CD4-positive, alpha-beta memory T cell (primary cell): Measurements from ENCODE around the gene ADAM11. TPM values are rescaled to one million over a fixed set of nuclear protein-coding genes. Genes with fewer than 3 reads are reported as not detected.

Experiments used
- CTCF ChIA-PET: fragments of 350-600 bp; sonication (Branson Sonifier 250); formaldehyde crosslinking; loops from one replicate; lab custom pipeline; 2021; ENCODE audit warnings: inconsistent platforms; ENCODE audit not compliant: partially characterized antibody; lab: Charles Lee
- POLR2A ChIA-PET: fragments of 350-600 bp; sonication (Branson Sonifier 250); formaldehyde crosslinking; loops from one replicate; lab custom pipeline; 2021; ENCODE audit not compliant: partially characterized antibody; lab: Charles Lee
- DNase-seq, 5 donors: peaks; one replicate each; pipeline versions ENCODE4 v3.0.0 to v3.0.0-alpha.2; 2020 to 2022; ENCODE audit warnings: mixed read lengths in 1 of 5
- H3K27ac ChIP-seq: one replicate; pipeline ENCODE4 v1.7.0; 2013; ENCODE audit warnings: low read depth, low read length
- H3K27me3 ChIP-seq: 2 replicates; pipeline ENCODE4 v1.7.0; 2013; ENCODE audit warnings: mild to moderate bottlenecking, low read length, moderate library complexity; ENCODE audit not compliant: insufficient read depth
- H3K36me3 ChIP-seq: 2 replicates; pipeline ENCODE4 v1.7.0; 2013; ENCODE audit warnings: mild to moderate bottlenecking, low read length, moderate library complexity; ENCODE audit not compliant: insufficient read depth
- H3K4me1 ChIP-seq: 2 replicates; pipeline ENCODE4 v1.7.0; 2013; ENCODE audit warnings: mild to moderate bottlenecking, low read length, moderate library complexity; ENCODE audit not compliant: insufficient read depth
- H3K4me3 ChIP-seq, 2 donors: one replicate each; pipeline ENCODE4 v1.7.0; 2013; ENCODE audit warnings: low read length in 2 of 2, mild to moderate bottlenecking in 1 of 2
- H3K9me3 ChIP-seq, 2 donors: one replicate each; pipeline ENCODE4 v1.7.0; 2013; ENCODE audit warnings: low read length in 2 of 2, control low read depth in 1 of 2; ENCODE audit not compliant: control insufficient read depth in 1 of 2
- H3K27ac Mint-ChIP-seq, 7 donors: one replicate each; pipeline ENCODE4 v1.8.0; 2020 to 2021; ENCODE audit warnings: mixed read lengths in 7 of 7, mild to moderate bottlenecking in 6 of 7, inconsistent platforms in 3 of 7, moderate library complexity in 3 of 7
- H3K27me3 Mint-ChIP-seq, 2 donors: one replicate each; pipeline ENCODE4 v1.8.0; 2020 to 2021; ENCODE audit warnings: mixed read lengths in 2 of 2
- H3K36me3 Mint-ChIP-seq, 2 donors: one replicate each; pipeline ENCODE4 v1.8.0; 2020 to 2021; ENCODE audit warnings: mixed read lengths in 2 of 2, inconsistent platforms in 1 of 2, mild to moderate bottlenecking in 1 of 2
- H3K4me1 Mint-ChIP-seq, 4 donors: one replicate each; pipeline ENCODE4 v1.8.0; 2020 to 2021; ENCODE audit warnings: mixed read lengths in 4 of 4, mild to moderate bottlenecking in 1 of 4
- H3K4me3 Mint-ChIP-seq, 8 donors: one replicate each; pipeline ENCODE4 v1.8.0; 2020 to 2021; ENCODE audit warnings: mixed read lengths in 8 of 8, mild to moderate bottlenecking in 7 of 8, moderate library complexity in 6 of 8, inconsistent platforms in 3 of 8
- H3K9me3 Mint-ChIP-seq, 8 donors: one replicate each; pipeline ENCODE4 v1.8.0; 2020 to 2021; ENCODE audit warnings: mixed read lengths in 8 of 8, mild to moderate bottlenecking in 5 of 8, inconsistent platforms in 3 of 8, moderate library complexity in 1 of 8
- intact Hi-C: fragments of 100-400 bp; cut with micrococcal nuclease; formaldehyde crosslinking; loops from one replicate; pipeline ENCODE4 v1.15.1; 2023
- polyA plus RNA-seq, 2 donors: library from polyadenylated mRNA; unstranded; fragments of 300-500 nt; fragmentation: Illumina TruSeq; gene quantifications; one replicate each; pipeline ENCODE4 v1.2.3, GENCODE V29; 2021
- total RNA-seq, 2 experiments: library from RNA; stranded (reverse); gene quantifications; one replicate each; pipeline ENCODE4 v1.2.3, GENCODE V29; 2021

The ADAM11 gene
- total and polyA plus RNA-seq, 4 experiments from 2014 or later: 0.03 to 0.90 (median 0.40) TPM

DNA sequence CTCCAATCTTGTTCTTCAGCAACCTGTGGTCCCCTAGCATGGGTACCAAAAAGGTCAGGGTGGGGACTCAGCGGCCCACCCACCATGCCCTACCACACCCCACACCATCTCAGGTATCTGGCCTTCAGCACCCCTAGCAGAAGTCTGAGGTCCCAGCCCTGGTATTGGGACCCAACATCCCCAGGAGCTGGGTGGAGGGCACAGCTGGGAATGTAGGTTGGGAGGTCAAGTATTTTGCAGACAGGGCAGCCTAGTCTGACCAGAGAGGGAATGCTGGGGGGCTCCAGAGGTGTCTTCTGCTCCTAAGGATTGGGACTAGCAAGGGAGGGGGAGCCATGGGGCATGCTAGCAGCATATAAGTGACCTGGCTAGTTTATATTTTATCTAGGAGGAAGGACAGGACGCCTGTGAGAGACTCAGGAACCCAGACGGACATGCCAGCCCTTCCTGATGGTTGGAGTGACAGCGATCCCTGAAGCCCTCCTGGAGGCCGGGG, 822 bp upstream of the ADAM11 start:
- H3K4me1 Mint-ChIP-seq: peaks cover 0 to 4% (median 0%) of the 10 kb centered on the region in 4 donors
- no peaks in the 10 kb centered on the region for H3K36me3 Mint-ChIP-seq
- intact Hi-C loops: no loop called here
- no peaks in the 10 kb centered on the region for H3K9me3 ChIP-seq
- peaks cover 9% of the 10 kb centered on the region for H3K27me3 ChIP-seq
- no peak overlapping the region for H3K4me3 ChIP-seq
- H3K9me3 Mint-ChIP-seq: no peaks in the 10 kb centered on the region
- peak overlapping the region in 7 of 8 donors; percentile 45 to 74 (median 68) for H3K4me3 Mint-ChIP-seq
- no peak overlapping the region for H3K27ac ChIP-seq
- POLR2A ChIA-PET: no interaction called here
- H3K4me1 ChIP-seq: peaks cover 5% of the 10 kb centered on the region
- DNase-seq: no peak
- no peaks in the 10 kb centered on the region for H3K36me3 ChIP-seq
- CTCF ChIA-PET: no interaction called here
- no peak overlapping the region for H3K27ac Mint-ChIP-seq
- H3K27me3 Mint-ChIP-seq: peaks cover 13 to 29% of the 10 kb centered on the region in 2 donors

DNA sequence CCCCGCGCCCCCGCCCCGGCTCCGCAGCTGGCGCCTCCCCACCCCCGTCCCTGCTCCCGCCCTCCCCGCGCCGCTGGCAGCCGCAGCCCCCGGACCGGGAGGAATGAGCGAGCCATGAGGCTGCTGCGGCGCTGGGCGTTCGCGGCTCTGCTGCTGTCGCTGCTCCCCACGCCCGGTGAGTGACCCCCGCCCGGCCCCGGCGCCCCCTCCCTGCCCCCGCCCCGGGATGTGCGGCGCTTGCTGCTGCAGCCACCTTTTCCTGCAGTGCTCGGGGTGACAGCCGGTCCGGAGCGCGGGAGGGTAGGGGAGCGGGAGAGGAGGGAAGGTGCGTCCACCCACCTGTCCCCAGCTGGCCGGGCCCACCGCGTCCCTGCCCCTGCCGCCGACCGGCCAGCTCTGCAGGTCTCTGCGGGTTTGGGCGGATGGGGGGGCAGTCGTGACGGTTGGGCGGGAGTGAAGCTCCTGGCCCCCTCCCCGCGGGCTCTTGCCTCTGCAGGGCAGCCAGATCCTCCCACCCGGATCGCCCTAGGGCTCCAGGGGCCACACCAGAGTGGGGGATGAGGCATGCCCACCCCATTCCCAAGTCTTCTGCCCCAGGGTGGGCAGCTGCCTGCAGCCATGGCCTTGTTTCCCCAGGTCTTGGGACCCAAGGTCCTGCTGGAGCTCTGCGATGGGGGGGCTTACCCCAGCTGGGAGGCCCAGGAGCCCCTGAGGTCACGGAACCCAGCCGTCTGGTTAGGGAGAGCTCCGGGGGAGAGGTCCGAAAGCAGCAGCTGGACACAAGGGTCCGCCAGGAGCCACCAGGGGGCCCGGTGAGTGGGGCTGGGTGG, 513 bp downstream of the ADAM11 start:
- H3K36me3 ChIP-seq: no peaks in the 10 kb centered on the region
- no peaks in the 10 kb centered on the region for H3K36me3 Mint-ChIP-seq
- ChIA-PET CTCF (interaction anchor here (0.9 kb wide), 1 partner anchor 106 kb away, joined by 3 read pairs; no protein-coding TSS in a partner anchor), POLR2A (no interaction called here)
- peaks cover 9% of the 10 kb centered on the region for H3K27me3 ChIP-seq
- peaks cover 0 to 4% (median 0%) of the 10 kb centered on the region in 4 donors for H3K4me1 Mint-ChIP-seq
- no peak overlapping the region for H3K27ac Mint-ChIP-seq
- H3K27me3 Mint-ChIP-seq: peaks cover 14 to 31% of the 10 kb centered on the region in 2 donors
- H3K4me3 ChIP-seq: no peak overlapping the region
- no peak overlapping the region for H3K27ac ChIP-seq
- H3K9me3 ChIP-seq: no peaks in the 10 kb centered on the region
- DNase-seq: no peak
- intact Hi-C loops: no loop called here
- peak overlapping the region in 1 of 8 donors; percentile 34 for H3K4me3 Mint-ChIP-seq
- H3K4me1 ChIP-seq: peaks cover 5% of the 10 kb centered on the region
- no peaks in the 10 kb centered on the region for H3K9me3 Mint-ChIP-seq

DNA sequence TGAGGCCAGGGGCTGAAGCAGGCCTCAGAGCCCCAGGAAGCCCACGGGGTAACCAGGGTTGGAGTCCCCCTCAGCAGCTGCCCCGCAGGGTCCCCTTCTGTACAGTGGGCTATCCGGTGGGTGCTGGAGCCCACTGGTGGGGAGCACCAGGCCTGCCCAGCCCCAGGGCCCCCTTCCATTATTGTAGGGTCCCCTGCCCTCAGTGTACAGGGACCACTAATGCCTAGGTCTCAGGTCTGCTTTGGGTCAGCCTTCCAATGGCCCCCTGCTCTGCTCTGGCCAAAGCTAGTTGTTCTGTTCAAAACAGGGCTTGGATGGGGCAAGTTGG, 1.1 kb downstream of the ADAM11 start:
- ChIA-PET CTCF (interaction anchor here (0.9 kb wide), 1 partner anchor 105 kb away, joined by 3 read pairs; no protein-coding TSS in a partner anchor), POLR2A (no interaction called here)
- Histone ChIP-seq H3K9me3 (no peaks in the 10 kb centered on the region), H3K4me1 (peaks cover 5% of the 10 kb centered on the region), H3K36me3 (no peaks in the 10 kb centered on the region), H3K27ac (no peak overlapping the region), H3K27me3 (peaks cover 9% of the 10 kb centered on the region), H3K4me3 (no peak overlapping the region)
- Mint-ChIP-seq H3K4me3 (no peak overlapping the region), H3K27me3 (peaks cover 14 to 31% of the 10 kb centered on the region in 2 donors), H3K27ac (no peak overlapping the region), H3K4me1 (peaks cover 0 to 4% (median 0%) of the 10 kb centered on the region in 4 donors), H3K9me3 (no peaks in the 10 kb centered on the region), H3K36me3 (no peaks in the 10 kb centered on the region)
- no peak for DNase-seq
- intact Hi-C loops: loop anchor here (10.0 kb wide), 1 partner anchor 1145 kb away; no protein-coding TSS in a partner anchor

DNA sequence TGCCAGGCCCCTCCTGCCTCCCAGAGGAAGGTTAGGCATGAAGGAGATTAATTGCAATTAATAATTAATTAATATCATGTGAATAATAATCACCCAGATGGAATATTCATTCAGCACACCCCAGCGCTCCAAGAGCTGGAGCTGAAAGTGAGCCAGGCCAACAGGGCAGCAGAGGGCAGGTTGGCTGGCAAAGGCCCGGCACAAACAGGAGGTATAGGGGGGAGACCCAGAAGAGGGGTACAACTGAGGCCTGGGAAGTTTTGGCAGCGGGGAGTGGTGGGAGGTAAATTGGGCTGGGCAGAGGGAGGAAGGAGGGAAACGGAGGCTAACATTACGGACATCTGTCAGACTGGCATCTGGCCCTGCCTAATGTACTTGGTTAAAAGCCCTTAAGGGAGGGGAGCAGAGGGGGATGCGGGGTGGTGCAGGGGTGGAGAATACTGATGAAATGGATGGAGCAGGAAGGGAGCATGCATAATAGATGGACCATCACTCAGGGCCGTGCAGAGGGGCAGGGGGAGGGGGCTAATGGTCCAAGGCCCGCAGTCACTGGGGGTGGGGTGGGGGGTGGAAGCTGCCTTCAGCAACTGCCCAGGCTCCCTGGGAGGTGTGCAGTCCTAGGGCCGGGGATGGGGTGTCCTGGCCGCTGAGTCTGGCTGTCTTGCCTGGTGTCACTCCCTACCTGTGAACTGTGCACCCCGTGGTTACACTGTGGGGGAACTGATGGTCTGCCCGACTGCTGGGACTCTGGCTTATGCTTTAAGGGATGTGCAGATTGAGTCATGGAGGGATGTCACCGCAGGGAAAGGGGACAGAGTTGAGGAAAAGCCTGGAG, 1.9 kb downstream of the ADAM11 start:
- H3K4me3 Mint-ChIP-seq: peak overlapping the region in 4 of 8 donors; percentile 7 to 49 (median 36)
- no peaks in the 10 kb centered on the region for H3K36me3 Mint-ChIP-seq
- peaks cover 14 to 31% of the 10 kb centered on the region in 2 donors for H3K27me3 Mint-ChIP-seq
- DNase-seq: no peak
- no peak overlapping the region for H3K4me3 ChIP-seq
- H3K27me3 ChIP-seq: peaks cover 9% of the 10 kb centered on the region
- H3K9me3 Mint-ChIP-seq: no peaks in the 10 kb centered on the region
- POLR2A ChIA-PET: no interaction called here
- no peaks in the 10 kb centered on the region for H3K9me3 ChIP-seq
- intact Hi-C loops: loop anchor here (10.0 kb wide), 1 partner anchor 1146 kb away; no protein-coding TSS in a partner anchor
- no peaks in the 10 kb centered on the region for H3K36me3 ChIP-seq
- H3K27ac ChIP-seq: no peak overlapping the region
- H3K27ac Mint-ChIP-seq: no peak overlapping the region
- H3K4me1 Mint-ChIP-seq: peaks cover 0 to 4% (median 0%) of the 10 kb centered on the region in 4 donors
- H3K4me1 ChIP-seq: peaks cover 5% of the 10 kb centered on the region
- CTCF ChIA-PET: interaction anchor here (0.9 kb wide), 1 partner anchor 104 kb away, joined by 3 read pairs; no protein-coding TSS in a partner anchor

DNA sequence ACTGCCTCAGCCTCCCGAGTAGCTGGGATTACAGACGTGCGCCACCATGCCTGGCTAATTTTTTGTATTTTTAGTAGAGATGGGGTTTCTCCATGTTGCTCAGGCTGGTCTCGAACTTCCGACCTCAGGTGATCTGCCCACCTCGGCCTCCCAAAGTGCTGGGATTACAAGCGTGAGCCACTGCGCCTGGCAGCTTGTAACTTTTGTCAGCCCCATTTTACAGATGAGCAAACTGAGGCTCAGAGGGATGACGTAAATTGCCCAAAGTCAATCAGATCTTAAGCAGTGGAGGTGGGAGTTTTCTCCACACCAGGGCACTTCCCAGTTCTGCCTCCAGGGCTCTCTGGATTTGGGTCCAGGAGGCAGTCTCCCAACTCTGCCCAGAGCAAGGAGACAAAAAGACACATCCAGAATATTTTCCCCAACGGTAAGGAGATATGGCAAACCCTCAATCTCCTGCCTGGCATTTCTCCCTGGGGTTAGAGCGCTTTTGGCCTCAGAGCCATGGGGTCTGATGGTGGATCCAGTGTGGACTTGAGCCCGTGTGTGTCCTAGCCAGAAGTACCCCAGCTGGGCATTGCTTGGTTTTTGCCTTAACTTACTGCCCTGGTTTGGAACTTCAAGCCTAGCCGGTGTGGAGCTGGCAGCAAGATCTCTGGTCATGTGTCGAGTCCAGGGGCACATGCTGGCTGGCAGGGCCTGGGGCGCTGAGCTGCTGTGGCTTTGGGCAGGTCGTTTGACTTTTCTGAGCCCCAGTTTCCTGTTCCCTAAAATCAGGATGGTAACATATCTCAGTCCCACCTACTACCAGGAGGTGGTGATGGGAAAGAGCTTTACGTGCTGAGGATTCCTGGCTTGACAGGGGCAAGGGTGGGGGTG, 3.4 kb downstream of the ADAM11 start:
- no peaks in the 10 kb centered on the region for H3K9me3 Mint-ChIP-seq
- Histone ChIP-seq H3K4me3 (no peak overlapping the region), H3K27me3 (peaks cover 9% of the 10 kb centered on the region), H3K36me3 (no peaks in the 10 kb centered on the region), H3K9me3 (no peaks in the 10 kb centered on the region), H3K27ac (no peak overlapping the region), H3K4me1 (peaks cover 5% of the 10 kb centered on the region)
- peak overlapping the region in 1 of 7 donors; percentile 71 for H3K27ac Mint-ChIP-seq
- POLR2A ChIA-PET: no interaction called here
- peaks cover 0 to 4% (median 0%) of the 10 kb centered on the region in 4 donors for H3K4me1 Mint-ChIP-seq
- H3K36me3 Mint-ChIP-seq: no peaks in the 10 kb centered on the region
- CTCF ChIA-PET: interaction anchor here (0.6 kb wide), 1 partner anchor 106 kb away, joined by 3 read pairs; no protein-coding TSS in a partner anchor
- H3K4me3 Mint-ChIP-seq: no peak overlapping the region
- H3K27me3 Mint-ChIP-seq: peaks cover 19 to 34% of the 10 kb centered on the region in 2 donors
- intact Hi-C loops: loop anchor here (10.0 kb wide), 1 partner anchor 1147 kb away; no protein-coding TSS in a partner anchor
- DNase-seq: no peak

DNA sequence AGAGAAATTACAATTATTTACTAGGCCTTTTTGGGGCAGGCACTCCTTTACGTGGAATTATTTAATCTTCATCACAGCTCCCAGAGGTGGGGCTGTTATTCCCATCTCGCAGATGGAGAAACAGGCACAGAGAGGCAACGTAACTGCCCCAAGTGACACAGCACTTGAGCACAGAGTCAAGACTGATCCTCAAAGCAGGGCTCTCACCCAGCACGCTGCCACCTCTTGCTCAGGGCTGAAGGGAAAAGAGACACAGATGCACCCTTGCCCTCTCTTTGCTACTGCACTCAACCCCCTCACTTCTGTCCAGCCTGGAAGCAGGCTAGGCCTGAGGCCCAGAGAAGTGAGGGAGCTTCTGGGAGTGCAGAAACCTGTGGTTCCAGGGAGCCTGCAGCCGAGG, 4.4 kb downstream of the ADAM11 start:
- H3K27me3 Mint-ChIP-seq: peaks cover 17 to 27% of the 10 kb centered on the region in 2 donors
- no peak overlapping the region for H3K4me3 ChIP-seq
- no peak overlapping the region for H3K4me3 Mint-ChIP-seq
- peaks cover 9% of the 10 kb centered on the region for H3K27me3 ChIP-seq
- intact Hi-C loops: loop anchor here (10.0 kb wide), 1 partner anchor 1148 kb away; no protein-coding TSS in a partner anchor
- H3K27ac ChIP-seq: no peak overlapping the region
- CTCF ChIA-PET: no interaction called here
- no peak overlapping the region for H3K27ac Mint-ChIP-seq
- H3K36me3 ChIP-seq: no peaks in the 10 kb centered on the region
- H3K9me3 ChIP-seq: no peaks in the 10 kb centered on the region
- DNase-seq: no peak
- peaks cover 0 to 1% (median 0%) of the 10 kb centered on the region in 4 donors for H3K4me1 Mint-ChIP-seq
- POLR2A ChIA-PET: no interaction called here
- H3K9me3 Mint-ChIP-seq: no peaks in the 10 kb centered on the region
- no peaks in the 10 kb centered on the region for H3K36me3 Mint-ChIP-seq
- peaks cover 5% of the 10 kb centered on the region for H3K4me1 ChIP-seq
